ENCODE measurements around the gene PSMB8.
A peak's percentile ranks its signal among the peaks of the same experiment; 100 is the strongest.

PSMB8 gene

GRCh38 chr6:32857156-32857891 is 13.5 kb upstream of the PSMB8 start:
- no peak for DNase-seq (ENCODE audit: low read depth in 2 of 2)

DNA sequence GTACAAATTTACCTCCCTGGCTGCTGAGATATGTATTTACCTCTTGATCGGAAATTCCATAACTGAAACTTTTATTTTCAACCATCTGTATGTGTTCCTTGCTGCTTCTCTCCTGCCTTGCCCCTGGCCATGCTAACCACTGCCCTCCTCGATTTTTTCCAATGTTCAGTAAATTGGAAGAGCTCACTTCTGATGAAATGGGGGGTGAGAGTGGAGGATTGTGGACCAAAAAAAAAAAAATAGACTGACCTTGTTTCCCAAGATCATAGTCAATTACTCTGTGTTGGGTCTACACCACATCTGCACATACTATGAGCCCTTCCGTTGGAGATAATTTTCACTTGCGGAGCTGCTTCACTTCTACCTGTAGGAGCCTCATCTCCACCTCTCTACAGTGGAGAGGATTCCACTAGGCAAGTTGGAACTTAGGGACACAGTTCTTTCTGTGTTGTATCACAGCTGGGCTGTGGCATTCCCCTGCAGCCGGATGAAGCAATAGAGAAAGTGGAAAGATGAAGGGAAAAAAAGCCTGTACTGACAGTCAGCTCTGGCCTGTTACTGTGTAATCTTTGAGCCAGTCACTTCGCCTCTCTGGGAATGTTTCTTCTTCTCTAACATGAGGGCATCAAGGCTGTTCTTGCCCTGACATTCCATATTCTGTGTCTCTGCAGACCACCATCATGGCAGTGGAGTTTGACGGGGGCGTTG is 11.8 kb upstream of the PSMB8 start:
- no peak for DNase-seq (ENCODE audit: low read depth in 2 of 2)

DNA sequence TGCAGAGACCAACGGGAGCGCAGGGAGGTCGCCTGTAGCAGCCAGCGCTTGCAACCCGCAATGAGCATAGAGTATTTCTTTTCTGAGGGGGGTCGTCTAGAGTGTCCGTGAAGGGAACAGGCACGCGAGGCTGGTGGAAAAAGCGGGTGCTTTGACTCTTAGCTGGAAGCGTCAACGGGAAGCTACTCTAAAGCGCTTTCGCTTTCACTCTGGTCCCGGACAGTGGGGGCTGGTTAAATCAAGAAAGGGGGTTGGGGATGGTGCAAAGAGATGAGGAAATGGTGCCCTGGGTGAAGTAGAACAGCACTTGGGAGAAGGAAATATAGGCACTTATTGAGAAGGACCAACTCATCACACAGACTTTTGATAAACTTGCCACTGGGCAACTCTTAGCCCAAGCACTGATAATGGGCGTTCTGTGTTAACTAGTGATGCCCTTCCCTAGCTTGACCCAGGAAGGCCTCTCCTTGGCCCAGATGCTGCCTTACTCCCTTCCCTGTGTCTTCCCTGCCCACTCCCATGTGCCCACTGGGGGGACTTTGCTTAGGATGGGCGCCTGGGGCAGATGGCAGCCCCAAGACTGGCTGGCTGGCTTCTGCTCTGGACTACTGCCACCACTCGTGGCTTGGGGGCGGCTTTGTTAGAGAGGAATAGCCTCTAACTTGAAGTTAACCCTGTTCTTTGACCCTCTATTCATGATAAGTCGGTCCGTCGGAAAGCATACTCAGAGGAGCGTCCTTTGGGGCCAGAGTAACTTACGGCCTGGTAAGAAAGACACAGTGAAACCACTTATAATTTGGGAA is 10.7 kb upstream of the PSMB8 start:
- DNase-seq (ENCODE audit: low read depth in 2 of 2), result peak; percentile 42 to 44

- DNase-seq (ENCODE audit: low read depth in 2 of 2), result peak; percentile 92
These were observed 9.9 kb upstream of the PSMB8 start, which contains the start of the genes PSMB9 and TAP1 for GRCh38 chr6:32853541-32854375. Gene PSMB9 (plus strand): TSS chr6:32854192. CDS start chr6:32854230, 38 bp downstream. Gene TAP1 (minus strand): TSS chr6:32853704. CDS start chr6:32853636, 68 bp downstream.

- peak; percentile 50 to 54 for DNase-seq (ENCODE audit: low read depth in 2 of 2)
These were observed 9.1 kb upstream of the PSMB8 start for GRCh38 chr6:32852844-32853540.

GRCh38 chr6:32852018-32852843 is 8.4 kb upstream of the PSMB8 start:
- no peak for DNase-seq (ENCODE audit: low read depth in 2 of 2)

GRCh38 chr6:32851025-32851424 is 7.2 kb upstream of the PSMB8 start:
- no peak for DNase-seq (ENCODE audit: low read depth in 2 of 2)

- no peak for DNase-seq (ENCODE audit: low read depth in 2 of 2)
These were observed 5.3 kb upstream of the PSMB8 start for GRCh38 chr6:32849126-32849525.

GRCh38 chr6:32847795-32848194 is 3.9 kb upstream of the PSMB8 start:
- DNase-seq (ENCODE audit: low read depth in 2 of 2), result no peak

GRCh38 chr6:32847004-32847403 is 3.2 kb upstream of the PSMB8 start:
- no peak for DNase-seq (ENCODE audit: low read depth in 2 of 2)

GRCh38 chr6:32845384-32845884 is 1.6 kb upstream of the PSMB8 start:
- peak in 1 of 2 donors; percentile 40 for DNase-seq (ENCODE audit: low read depth in 2 of 2)

GRCh38 chr6:32844839-32845383 is 1.1 kb upstream of the PSMB8 start:
- DNase-seq (ENCODE audit: low read depth in 2 of 2), result no peak

DNA sequence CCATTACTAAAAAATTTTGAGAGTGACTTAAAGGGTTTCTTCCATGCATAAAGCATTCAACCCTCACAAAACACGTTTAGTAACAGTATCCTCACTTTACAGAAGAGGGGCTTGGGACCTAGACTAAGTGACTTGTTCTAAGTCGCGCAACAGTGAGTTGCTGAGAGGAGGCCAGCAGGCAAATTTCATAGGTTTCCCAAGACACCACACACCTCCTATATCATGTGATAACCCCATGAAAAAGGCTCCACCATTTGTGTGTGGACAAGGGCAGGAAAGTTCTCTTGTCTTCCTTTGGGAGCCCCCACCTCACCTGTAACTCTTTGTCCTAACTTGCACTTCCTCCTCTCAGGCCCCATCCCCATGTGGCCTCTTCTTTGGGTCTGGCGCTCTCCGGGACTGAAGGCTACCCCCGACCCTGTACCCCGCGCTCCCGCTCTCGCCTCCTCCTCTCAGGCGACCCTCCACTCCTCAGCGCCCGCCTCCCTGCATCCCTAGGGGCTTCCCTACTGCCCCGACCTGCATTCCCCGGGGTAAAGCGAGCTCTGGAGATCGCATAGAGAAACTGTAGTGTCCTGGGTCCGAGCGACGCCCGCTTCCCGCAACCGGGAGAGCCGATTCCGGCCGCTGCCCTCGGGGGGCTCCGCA is 392 bp downstream of the PSMB8 start:
- no peak for DNase-seq (ENCODE audit: low read depth in 2 of 2)

- DNase-seq (ENCODE audit: low read depth in 2 of 2), result no peak
These were observed 1.2 kb downstream of the PSMB8 start for GRCh38 chr6:32842690-32843089.

DNA sequence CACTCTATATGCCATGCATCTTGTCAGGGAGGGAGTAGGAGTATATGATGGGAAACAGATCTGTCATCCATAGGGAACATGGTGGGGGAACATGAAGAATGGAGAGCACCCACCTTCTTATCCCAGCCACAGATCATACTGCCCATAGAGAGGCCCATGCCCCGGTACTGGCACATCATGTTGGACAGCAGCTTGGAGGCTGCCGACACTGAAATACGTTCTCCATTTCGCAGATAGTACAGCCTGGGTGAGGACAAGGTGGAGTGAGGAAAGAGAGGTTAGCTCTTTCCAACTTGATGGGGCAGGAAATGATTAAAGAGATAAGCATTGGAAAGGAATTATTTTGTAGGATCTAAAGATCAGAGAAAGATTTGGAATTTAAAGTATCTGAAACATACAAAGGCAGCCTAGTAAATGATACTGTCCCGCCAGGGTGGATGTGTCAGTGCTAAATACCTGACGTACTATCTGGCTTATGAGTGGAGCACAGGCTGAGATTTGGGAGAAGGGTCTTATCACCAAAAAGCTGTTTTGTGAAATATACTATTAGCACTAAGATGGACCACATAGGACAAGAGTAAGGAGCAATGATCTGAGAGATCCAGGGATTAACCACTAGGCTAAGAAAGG is 1.7 kb downstream of the PSMB8 start:
- DNase-seq (ENCODE audit: low read depth in 2 of 2), result no peak

DNA sequence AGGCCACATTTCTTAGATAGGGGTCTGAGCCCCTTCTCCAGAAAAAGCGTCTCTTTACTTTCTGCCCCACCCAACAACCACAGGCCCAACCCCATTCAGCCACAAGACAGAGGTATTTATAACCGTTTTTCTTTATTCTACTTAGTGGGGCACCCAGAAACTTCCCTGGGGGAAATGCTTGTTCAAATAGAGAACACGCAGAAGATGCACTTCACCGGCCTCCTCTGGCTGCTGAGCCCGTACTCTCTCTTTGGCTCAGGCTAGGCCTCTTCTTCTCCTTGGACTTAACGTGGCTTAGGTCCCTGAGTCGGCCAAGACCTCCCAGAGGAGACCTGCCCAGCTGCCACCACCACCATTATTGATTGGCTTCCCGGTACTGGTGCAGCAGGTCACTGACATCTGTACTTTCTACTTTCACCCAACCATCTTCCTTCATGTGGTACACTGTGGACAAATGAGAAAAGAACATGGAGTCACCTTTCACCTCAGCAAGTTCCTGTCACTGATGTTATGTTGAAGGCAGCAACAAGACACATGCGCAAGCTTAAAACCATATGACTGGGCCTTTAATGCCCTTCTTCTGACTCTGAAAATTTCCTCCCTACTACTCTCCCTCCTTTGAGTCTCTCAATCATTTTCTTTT is 3.1 kb downstream of the PSMB8 start:
- no peak for DNase-seq (ENCODE audit: low read depth in 2 of 2)

GRCh38 chr6:32839356-32839755 is 4.5 kb downstream of the PSMB8 start:
- DNase-seq (ENCODE audit: low read depth in 2 of 2), result no peak

All from stimulated activated CD8-positive, alpha-beta memory T cell treated with anti-CD3 and anti-CD28 coated beads, Interleukin-15, amount 100 ng/mL, for 48 hours (primary cell).